ENCODE results near the gene STIMATE. TPM values are rescaled to one million over a fixed set of nuclear protein-coding genes. Genes with fewer than 3 reads are reported as not detected.

STIMATE gene
- total and polyA plus RNA-seq, 7 donors = 2.5 to 19.5 (median 11.5) TPM

DNA sequence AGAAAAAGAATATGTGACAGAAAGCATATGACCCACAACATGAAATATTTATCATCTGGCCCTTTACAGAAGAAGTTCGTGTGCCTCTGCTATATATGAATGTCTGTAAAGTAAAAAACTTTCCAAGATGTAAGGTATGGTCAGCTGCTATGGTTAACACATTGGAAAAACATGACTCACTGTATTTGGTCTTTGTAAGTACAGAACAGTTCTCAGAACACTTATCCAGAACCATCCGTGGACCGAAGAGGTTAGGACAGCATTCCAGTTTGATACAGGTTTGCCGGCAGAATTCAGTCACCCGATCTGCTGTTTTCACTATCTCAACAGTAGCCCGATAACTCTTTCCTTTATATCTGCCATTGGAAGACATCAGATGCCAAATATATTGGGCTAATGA lies 13.5 kb upstream of the STIMATE start:
- DNase-seq = no peak
- no peaks in the 10 kb centered on the region for H3K4me1 ChIP-seq
- 94 to 95% methylated on average over 6 of the region's 6 CpGs for WGBS, 2 donors
- intact Hi-C loops (cut with DNase I) = no loop called here
- H3K27ac ChIP-seq = no peak overlapping the region
- no peaks in the 10 kb centered on the region for H3K9me3 ChIP-seq
- peaks cover 3 to 87% (median 13%) of the 10 kb centered on the region in 4 donors for H3K36me3 ChIP-seq
- H3K27me3 ChIP-seq = no peaks in the 10 kb centered on the region
- TF ChIP-seq, protein P1, sequence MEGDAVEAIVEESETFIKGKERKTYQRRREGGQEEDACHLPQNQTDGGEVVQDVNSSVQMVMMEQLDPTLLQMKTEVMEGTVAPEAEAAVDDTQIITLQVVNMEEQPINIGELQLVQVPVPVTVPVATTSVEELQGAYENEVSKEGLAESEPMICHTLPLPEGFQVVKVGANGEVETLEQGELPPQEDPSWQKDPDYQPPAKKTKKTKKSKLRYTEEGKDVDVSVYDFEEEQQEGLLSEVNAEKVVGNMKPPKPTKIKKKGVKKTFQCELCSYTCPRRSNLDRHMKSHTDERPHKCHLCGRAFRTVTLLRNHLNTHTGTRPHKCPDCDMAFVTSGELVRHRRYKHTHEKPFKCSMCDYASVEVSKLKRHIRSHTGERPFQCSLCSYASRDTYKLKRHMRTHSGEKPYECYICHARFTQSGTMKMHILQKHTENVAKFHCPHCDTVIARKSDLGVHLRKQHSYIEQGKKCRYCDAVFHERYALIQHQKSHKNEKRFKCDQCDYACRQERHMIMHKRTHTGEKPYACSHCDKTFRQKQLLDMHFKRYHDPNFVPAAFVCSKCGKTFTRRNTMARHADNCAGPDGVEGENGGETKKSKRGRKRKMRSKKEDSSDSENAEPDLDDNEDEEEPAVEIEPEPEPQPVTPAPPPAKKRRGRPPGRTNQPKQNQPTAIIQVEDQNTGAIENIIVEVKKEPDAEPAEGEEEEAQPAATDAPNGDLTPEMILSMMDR (IDR thresholded peaks at IDR 0.05) = no peak
- TF ChIP-seq EP300 (IDR thresholded peaks at IDR 0.05) (no peak), POLR2AphosphoS5 (IDR thresholded peaks at IDR 0.05) (no peak), POLR2A (IDR thresholded peaks at IDR 0.05) (no peak)
- H3K4me3 ChIP-seq = no peak overlapping the region

DNA sequence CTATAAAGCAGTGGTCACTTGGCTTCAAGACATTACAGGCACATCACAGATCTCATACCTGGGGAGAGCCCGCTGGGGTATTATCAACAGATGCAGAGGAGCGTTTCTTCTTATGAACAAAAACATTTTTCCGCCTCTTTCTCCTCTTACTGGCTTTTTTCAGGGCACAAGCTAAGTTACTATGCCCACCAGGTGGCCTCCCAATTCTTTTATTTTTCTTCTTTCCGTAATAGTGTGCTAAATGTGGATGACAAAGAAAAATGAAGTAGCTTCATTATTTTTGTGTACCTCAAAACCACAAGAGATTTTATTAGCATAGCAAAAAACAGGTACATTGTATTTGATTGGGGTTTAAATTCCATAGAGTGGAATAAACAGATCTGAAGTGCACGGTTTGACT lies 10.1 kb upstream of the STIMATE start:
- Histone ChIP-seq H3K36me3 (peaks cover 0 to 81% (median 11%) of the 10 kb centered on the region in 4 donors), H3K4me3 (no peak overlapping the region), H3K27ac (no peak overlapping the region), H3K9me3 (no peaks in the 10 kb centered on the region), H3K4me1 (no peaks in the 10 kb centered on the region), H3K27me3 (no peaks in the 10 kb centered on the region)
- DNase-seq = no peak
- intact Hi-C loops (cut with DNase I) = no loop called here
- 90 to 92% methylated on average over 5 of the region's 5 CpGs for WGBS, 2 donors
- TF ChIP-seq EP300 (IDR thresholded peaks at IDR 0.05) (no peak), POLR2AphosphoS5 (IDR thresholded peaks at IDR 0.05) (no peak), POLR2A (IDR thresholded peaks at IDR 0.05) (no peak)
- TF ChIP-seq, protein P1 (IDR thresholded peaks at IDR 0.05) = no peak

DNA sequence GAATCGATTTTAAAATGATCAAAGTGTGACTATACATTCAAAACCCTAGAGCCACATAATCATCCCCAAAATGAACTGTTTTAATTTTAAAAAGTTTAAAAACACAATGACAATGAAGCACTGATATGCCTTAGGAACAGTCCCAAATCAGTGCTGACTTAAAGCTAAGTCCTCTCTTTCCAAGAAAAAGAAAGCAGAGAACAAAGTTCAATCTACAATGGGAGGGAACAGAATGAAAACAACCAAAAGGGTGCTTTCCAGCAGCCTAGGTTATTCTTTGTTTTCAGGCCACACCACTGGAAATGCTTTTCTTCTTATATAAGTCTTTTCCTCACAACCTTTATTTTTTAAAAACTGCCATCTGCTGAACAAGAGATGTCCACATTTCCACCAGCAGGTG lies 7.2 kb upstream of the STIMATE start:
- no peaks in the 10 kb centered on the region for H3K4me1 ChIP-seq
- DNase-seq = no peak
- TF ChIP-seq, protein P1 (IDR thresholded peaks at IDR 0.05) = no peak
- TF ChIP-seq POLR2AphosphoS5 (IDR thresholded peaks at IDR 0.05) (no peak), POLR2A (IDR thresholded peaks at IDR 0.05) (no peak), EP300 (IDR thresholded peaks at IDR 0.05) (no peak)
- intact Hi-C loops (cut with DNase I) = no loop called here
- H3K27ac ChIP-seq = no peak overlapping the region
- H3K4me3 ChIP-seq = no peak overlapping the region
- WGBS, 2 donors = 17 to 79% methylated on average over 1 of the region's 1 CpG
- H3K36me3 ChIP-seq = peaks cover 0 to 53% (median 2%) of the 10 kb centered on the region in 4 donors
- H3K9me3 ChIP-seq = no peaks in the 10 kb centered on the region
- no peaks in the 10 kb centered on the region for H3K27me3 ChIP-seq

DNA sequence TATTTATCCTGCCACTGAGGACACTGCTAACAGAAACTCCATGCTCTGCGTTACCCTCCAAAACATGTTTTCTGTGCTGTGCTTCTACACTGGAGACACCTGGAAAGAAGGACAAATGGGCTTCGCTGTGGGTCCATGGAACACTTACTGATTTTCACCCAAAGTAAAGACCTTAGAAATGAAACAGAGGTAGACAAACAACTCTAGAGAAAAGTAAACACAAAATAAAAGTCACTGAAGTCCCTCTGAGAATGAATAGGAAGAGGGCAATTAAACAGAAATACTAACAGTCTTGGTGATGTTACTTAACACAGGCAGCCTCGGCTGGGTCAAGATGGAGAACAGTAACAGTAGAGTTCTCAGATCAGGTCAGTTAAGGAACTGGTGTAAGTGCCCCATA lies 6.7 kb upstream of the STIMATE start:
- H3K27me3 ChIP-seq = no peaks in the 10 kb centered on the region
- no peak overlapping the region for H3K27ac ChIP-seq
- 78 to 86% methylated on average over 3 of the region's 3 CpGs for WGBS, 2 donors
- DNase-seq = no peak
- H3K4me3 ChIP-seq = no peak overlapping the region
- intact Hi-C loops (cut with DNase I) = no loop called here
- TF ChIP-seq EP300 (IDR thresholded peaks at IDR 0.05) (no peak), POLR2A (IDR thresholded peaks at IDR 0.05) (no peak), POLR2AphosphoS5 (IDR thresholded peaks at IDR 0.05) (no peak)
- TF ChIP-seq, protein P1 (IDR thresholded peaks at IDR 0.05) = no peak
- H3K4me1 ChIP-seq = no peaks in the 10 kb centered on the region
- H3K36me3 ChIP-seq = peaks cover 0 to 47% (median 2%) of the 10 kb centered on the region in 4 donors
- no peaks in the 10 kb centered on the region for H3K9me3 ChIP-seq

DNA sequence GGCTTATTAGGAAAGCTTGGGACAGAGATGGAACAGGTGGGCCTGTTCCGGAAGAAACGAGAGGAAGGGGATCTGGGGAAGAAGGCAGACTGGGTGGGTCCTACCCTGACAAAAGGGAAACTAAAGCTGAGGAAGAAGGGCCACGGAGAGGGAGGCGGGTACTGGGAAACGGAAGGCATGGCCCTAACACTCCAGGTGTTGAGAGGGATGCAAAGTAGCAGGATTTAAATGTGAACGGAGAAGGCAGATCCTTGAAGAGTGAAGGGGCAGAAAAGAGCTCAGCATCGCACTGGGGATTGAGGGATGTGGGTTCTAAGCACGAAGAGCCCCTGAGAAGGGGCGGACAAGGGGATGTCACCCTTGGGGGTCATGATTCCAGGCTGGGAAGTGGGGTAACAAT lies 735 bp downstream of the STIMATE start:
- peaks cover 0 to 55% (median 43%) of the 10 kb centered on the region in 4 donors for H3K4me1 ChIP-seq
- TF ChIP-seq POLR2AphosphoS5 (IDR thresholded peaks at IDR 0.05) = no peak
- TF ChIP-seq, protein P1 (IDR thresholded peaks at IDR 0.05) = no peak
- TF ChIP-seq POLR2A (IDR thresholded peaks at IDR 0.05) = no peak
- no peak for TF ChIP-seq EP300 (IDR thresholded peaks at IDR 0.05)
- no peaks in the 10 kb centered on the region for H3K27me3 ChIP-seq
- WGBS, 2 donors = 6 to 8% methylated on average over 9 of the region's 9 CpGs
- no peak for DNase-seq
- intact Hi-C loops (cut with DNase I) = loop anchor here (2.0 to 5.0 kb wide), 2 partner anchors 49 to 126 kb away; partner anchors contain the start of gene NEK4
- peak overlapping the region; percentile 67 to 91 (median 78) for H3K4me3 ChIP-seq
- H3K27ac ChIP-seq = peak overlapping the region; percentile 70 to 83 (median 77)
- H3K36me3 ChIP-seq = no peaks in the 10 kb centered on the region
- no peaks in the 10 kb centered on the region for H3K9me3 ChIP-seq
